Suprapubic skin (tissue), 4 donors: Measurements from ENCODE around the gene MADD. TPM values are rescaled to one million over a fixed set of nuclear protein-coding genes. Genes with fewer than 3 reads are reported as not detected.

Experiments
- DNase-seq, 2 donors: peaks; one replicate each; pipeline ENCODE4 v3.0.0-alpha.2; 2019; ENCODE audit warnings: low spot score in 2 of 2
- H3K27ac ChIP-seq: fragments of 200-600 bp; sonication (generic); one replicate; pipeline ENCODE4 v1.5.1; 2019
- H3K27me3 ChIP-seq: fragments of 200-600 bp; sonication (generic); one replicate; pipeline ENCODE4 v1.5.1; 2019
- H3K36me3 ChIP-seq: fragments of 200-600 bp; sonication (generic); one replicate; pipeline ENCODE4 v1.5.1; 2019
- H3K4me1 ChIP-seq: fragments of 200-600 bp; sonication (generic); one replicate; pipeline ENCODE4 v1.5.1; 2019
- H3K4me3 ChIP-seq: fragments of 200-600 bp; sonication (generic); one replicate; pipeline ENCODE4 v1.5.1; 2019; ENCODE audit warnings: mild to moderate bottlenecking
- H3K9me3 ChIP-seq: fragments of 200-600 bp; sonication (generic); one replicate; pipeline ENCODE4 v1.5.1; 2019
- CTCF ChIP-seq, 2 donors: fragments of 200-600 bp in 1 of 2; fragments of 450-650 bp in 1 of 2; sonication (generic) in 1 of 2; IDR thresholded peaks; one replicate each; pipeline ENCODE4 v1.5.1; 2016 to 2019; ENCODE audit warnings: antibody characterized with exemption in 2 of 2, mild to moderate bottlenecking in 1 of 2, moderate library complexity in 1 of 2
- EP300 ChIP-seq: sonication (generic); formaldehyde crosslinking; IDR thresholded peaks from one replicate; pipeline ENCODE4 v1.6.1; 2017; ENCODE audit warnings: antibody characterized with exemption
- POLR2A ChIP-seq, 2 donors: fragments of 450-650 bp; IDR thresholded peaks; one replicate each; pipeline ENCODE4 v1.6.1; 2017; ENCODE audit warnings: antibody characterized with exemption in 2 of 2, mild to moderate bottlenecking in 2 of 2, moderate library complexity in 2 of 2
- POLR2AphosphoS5 ChIP-seq, 3 donors: sonication (generic); formaldehyde crosslinking; IDR thresholded peaks; one replicate each; pipeline ENCODE4 v1.6.1; 2017; ENCODE audit warnings: antibody characterized with exemption in 3 of 3
- WGBS: methylation state at CpG from one replicate; pipeline ENCODE4 v1.1.5; 2018; 5-methylcytosine and 5-hydroxymethylcytosine counted together
- total RNA-seq, 4 donors: library from RNA; depleted of rRNA; stranded (reverse); fragments of >200 nt; gene quantifications; one replicate each; pipeline ENCODE4 v1.1.0, GENCODE V29; 2016

The MADD gene
- total RNA-seq, 4 donors from 2014 or later = 47.1 to 91.1 (median 71.3) TPM

- TF ChIP-seq EP300 = no peak
- TF ChIP-seq CTCF (IDR thresholded peaks at IDR 0.05) = no peak
- TF ChIP-seq POLR2A (IDR thresholded peaks at IDR 0.05) = no peak
- TF ChIP-seq POLR2AphosphoS5 (IDR thresholded peaks at IDR 0.05) = no peak
- WGBS = 81% methylated on average over 19 of the region's 24 CpGs
Measured at GRCh38 chr11:47348131-47348802, 78.3 kb downstream of the MADD start.

GRCh38 chr11:47348859-47349258 lies 78.9 kb downstream of the MADD start:
- TF ChIP-seq POLR2AphosphoS5 (IDR thresholded peaks at IDR 0.05) (no peak), EP300 (no peak), CTCF (IDR thresholded peaks at IDR 0.05) (no peak), POLR2A (IDR thresholded peaks at IDR 0.05) (no peak)
- 75% methylated on average over 5 of the region's 8 CpGs for WGBS
- no peaks in the 10 kb centered on the region for H3K9me3 ChIP-seq

More at GRCh38 chr11:47348131-47348802, 78.3 kb downstream of the MADD start:
- Histone ChIP-seq H3K4me1 (no peaks in the 10 kb centered on the region), H3K27ac (no peak overlapping the region), H3K4me3 (no peak overlapping the region), H3K27me3 (no peaks in the 10 kb centered on the region), H3K36me3 (no peaks in the 10 kb centered on the region), H3K9me3 (no peaks in the 10 kb centered on the region)
- DNase-seq = no peak

GRCh38 chr11:47349521-47350095 lies 79.7 kb downstream of the MADD start:
- Histone ChIP-seq H3K36me3 (no peaks in the 10 kb centered on the region), H3K4me3 (no peak overlapping the region), H3K27me3 (no peaks in the 10 kb centered on the region), H3K27ac (no peak overlapping the region), H3K4me1 (peaks cover 3% of the 10 kb centered on the region), H3K9me3 (no peaks in the 10 kb centered on the region)
- TF ChIP-seq POLR2A (IDR thresholded peaks at IDR 0.05) (no peak), EP300 (no peak), CTCF (IDR thresholded peaks at IDR 0.05) (no peak), POLR2AphosphoS5 (IDR thresholded peaks at IDR 0.05) (no peak)
- 80% methylated on average over 6 of the region's 23 CpGs for WGBS
- DNase-seq = no peak

More at GRCh38 chr11:47348859-47349258, 78.9 kb downstream of the MADD start:
- DNase-seq = no peak
- Histone ChIP-seq H3K4me3 (no peak overlapping the region), H3K27ac (no peak overlapping the region), H3K4me1 (no peaks in the 10 kb centered on the region), H3K36me3 (no peaks in the 10 kb centered on the region), H3K27me3 (no peaks in the 10 kb centered on the region)

GRCh38 chr11:47350315-47350714 lies 80.4 kb downstream of the MADD start:
- no peak overlapping the region for H3K27ac ChIP-seq
- H3K4me3 ChIP-seq = no peak overlapping the region
- no peak for DNase-seq
- H3K4me1 ChIP-seq = peaks cover 10% of the 10 kb centered on the region
- no peaks in the 10 kb centered on the region for H3K36me3 ChIP-seq
- whole genome bisulfite sequencing = 88% methylated on average over 5 of the region's 9 CpGs
- no peaks in the 10 kb centered on the region for H3K27me3 ChIP-seq
- TF ChIP-seq CTCF (IDR thresholded peaks at IDR 0.05) = no peak
- TF ChIP-seq POLR2AphosphoS5 (IDR thresholded peaks at IDR 0.05) = no peak
- TF ChIP-seq EP300 = no peak
- TF ChIP-seq POLR2A (IDR thresholded peaks at IDR 0.05) = no peak
- no peaks in the 10 kb centered on the region for H3K9me3 ChIP-seq
